GM23338 (cell line): ENCODE measurements around the gene EPB41L4A. TPM values are rescaled to one million over a fixed set of nuclear protein-coding genes. Genes with fewer than 3 reads are reported as not detected.
A peak's percentile ranks its signal among the peaks of the same experiment; 100 is the strongest.

Experiments used
- ATAC-seq: fragments of 200-7000 bp; cut with Tn5 transposase; 3 replicates; pipeline ENCODE4 v1.9.1; 2020
- DNase-seq: peaks from one replicate; pipeline ENCODE4 v3.0.0-alpha.2; 2015; ENCODE audit warnings: low spot score
- H2AFZ ChIP-seq: fragments of 200-600 bp; sonication (generic); 2 replicates; pipeline ENCODE4 v1.8.0; 2016; ENCODE audit warnings: antibody characterized with exemption, mild to moderate bottlenecking, moderate library complexity
- H3F3A ChIP-seq: fragments of 200-600 bp; sonication (generic); replicated peaks from 2 replicates; pipeline ENCODE4 v1.8.0; 2017; ENCODE audit warnings: antibody characterized with exemption, mixed run types, low read depth
- H3K27ac ChIP-seq: fragments of 200-600 bp; sonication (generic); 2 replicates; pipeline ENCODE4 v1.6.1; 2016; ENCODE audit warnings: low read depth
- H3K27me3 ChIP-seq: fragments of 200-600 bp; sonication (generic); 2 replicates; pipeline ENCODE4 v1.8.0; 2016; ENCODE audit warnings: mild to moderate bottlenecking, mixed run types, moderate library complexity; ENCODE audit not compliant: insufficient read depth
- H3K36me3 ChIP-seq: fragments of 200-600 bp; sonication (generic); 2 replicates; pipeline ENCODE4 v1.8.0; 2016; ENCODE audit warnings: mild to moderate bottlenecking; ENCODE audit not compliant: insufficient read depth
- H3K4me1 ChIP-seq: fragments of 200-600 bp; sonication (generic); 2 replicates; pipeline ENCODE4 v1.8.0; 2016; ENCODE audit warnings: mild to moderate bottlenecking, moderate library complexity; ENCODE audit not compliant: insufficient read depth
- H3K4me2 ChIP-seq: fragments of 200-600 bp; sonication (generic); 2 replicates; pipeline ENCODE4 v1.7.1; 2017; ENCODE audit warnings: mixed run types
- H3K4me3 ChIP-seq: fragments of 200-600 bp; sonication (generic); 2 replicates; pipeline ENCODE4 v1.6.1; 2016; ENCODE audit warnings: mixed run types
- H3K79me2 ChIP-seq: fragments of 200-600 bp; sonication (generic); replicated peaks from 2 replicates; pipeline ENCODE4 v1.8.0; 2017; ENCODE audit warnings: mild to moderate bottlenecking; ENCODE audit not compliant: insufficient read depth
- H3K9me2 ChIP-seq: fragments of 200-600 bp; sonication (generic); 2 replicates; pipeline ENCODE4 v1.8.0; 2017; ENCODE audit not compliant: insufficient read depth
- H4K20me1 ChIP-seq: fragments of 200-600 bp; sonication (generic); replicated peaks from 2 replicates; pipeline ENCODE4 v1.8.0; 2017; ENCODE audit warnings: mild to moderate bottlenecking; ENCODE audit not compliant: insufficient read depth
- H3K27ac Mint-ChIP-seq: 2 replicates; pipeline ENCODE4 v1.8.0; 2020; ENCODE audit warnings: inconsistent platforms, mild to moderate bottlenecking, moderate library complexity, mixed read lengths
- H3K27me3 Mint-ChIP-seq: 3 replicates; pipeline ENCODE4 v1.8.0; 2022; ENCODE audit warnings: low read depth, mild to moderate bottlenecking, moderate library complexity, mixed read lengths, inconsistent platforms; ENCODE audit not compliant: insufficient read depth, poor library complexity
- H3K36me3 Mint-ChIP-seq: 3 replicates; pipeline ENCODE4 v1.8.0; 2021; ENCODE audit warnings: low read depth, mild to moderate bottlenecking, inconsistent platforms, moderate library complexity, mixed read lengths
- H3K4me1 Mint-ChIP-seq: 3 replicates; pipeline ENCODE4 v1.8.0; 2020; ENCODE audit warnings: mild to moderate bottlenecking, inconsistent platforms, mixed read lengths
- H3K4me3 Mint-ChIP-seq: 3 replicates; pipeline ENCODE4 v1.8.0; 2021; ENCODE audit warnings: moderate library complexity, mild to moderate bottlenecking, inconsistent platforms, mixed read lengths
- H3K9me3 Mint-ChIP-seq: 3 replicates; pipeline ENCODE4 v1.8.0; 2020; ENCODE audit warnings: moderate library complexity, mild to moderate bottlenecking, inconsistent platforms, mixed read lengths
- CTCF ChIP-seq, 2 experiments: fragments of 200-600 bp in 1 of 2; sonication (generic) in 1 of 2; conservative IDR thresholded peaks; 2 replicates each; pipeline versions ENCODE4 v1.5.1 to v1.6.1; 2016 to 2017; ENCODE audit warnings: antibody characterized with exemption in 2 of 2, low read depth in 2 of 2, mild to moderate bottlenecking in 2 of 2, moderate library complexity in 1 of 2
- ETS1 ChIP-seq: IDR thresholded peaks from 2 replicates; pipeline ENCODE4 v1.6.1; 2016; ENCODE audit warnings: antibody characterized with exemption
- EZH2 ChIP-seq: fragments of 200-600 bp; sonication (generic); IDR thresholded peaks from one replicate; pipeline ENCODE4 v1.8.0; 2017; ENCODE audit warnings: antibody characterized with exemption, mild to moderate bottlenecking, low read depth; ENCODE audit not compliant: unreplicated experiment
- ZNF331 ChIP-seq: fragments of 250-450 bp; sonication (Bioruptor Pico); IDR thresholded peaks from 2 replicates; pipeline ENCODE4 v1.5.0; 2020; ENCODE audit warnings: low read depth, mild to moderate bottlenecking, moderate library complexity
- polyA plus RNA-seq: library from polyadenylated mRNA; unstranded; fragments of >200 nt; fragmentation: Nextera tagmentation; extraction: Ambion mirVana; gene quantifications from 2 replicates; pipeline ENCODE4 v1.2.1, GENCODE V29; 2016
- total RNA-seq: library from RNA; depleted of rRNA; stranded (reverse); fragments of >200 nt; shearing (Covaris generic); gene quantifications from 2 replicates; pipeline ENCODE4 v1.2.3, GENCODE V29; 2014

Gene EPB41L4A
- total and polyA plus RNA-seq, 2 experiments from 2014 or later = 5.7 to 6.0 TPM

GRCh38 chr5:112257005-112257404, 162.1 kb downstream of the EPB41L4A start:
- H3K9me2 ChIP-seq = no peaks in the 10 kb centered on the region
- no peaks in the 10 kb centered on the region for H3K79me2 ChIP-seq
- no peaks in the 10 kb centered on the region for H3K36me3 ChIP-seq
- H3K27me3 Mint-ChIP-seq = peaks cover 2% of the 10 kb centered on the region
- H3K27me3 ChIP-seq = no peaks in the 10 kb centered on the region
- no peak overlapping the region for H3K4me3 ChIP-seq
- 0 out of 2 replicates have a peak overlapping the region, but pooled peaks have one; percentile 18 for H3K27ac Mint-ChIP-seq
- DNase-seq (no peak), ATAC-seq (no peak)
- H3K4me3 Mint-ChIP-seq = no peak overlapping the region
- H2AFZ ChIP-seq = no peak overlapping the region
- no peaks in the 10 kb centered on the region for H3F3A ChIP-seq
- no peak overlapping the region for H3K27ac ChIP-seq
- peaks cover 18% of the 10 kb centered on the region; the same call in 2 of the 3 replicates for H3K4me1 Mint-ChIP-seq
- H3K4me2 ChIP-seq = peak overlapping the region; percentile 55
- H3K9me3 Mint-ChIP-seq = no peaks in the 10 kb centered on the region
- H3K4me1 ChIP-seq = peaks cover 20% of the 10 kb centered on the region; the same call in 1 of the 2 replicates
- no peaks in the 10 kb centered on the region for H3K36me3 Mint-ChIP-seq
- TF ChIP-seq CTCF (conservative IDR thresholded peaks at IDR 0.05; ENCODE audit: low read depth in 2 of 2) (peak in 1 of 2 experiments; percentile 24; a peak in 1 of 4 replicates), ETS1 (no peak), ZNF331 (no peak)
- H4K20me1 ChIP-seq = no peaks in the 10 kb centered on the region

- no peak for DNase-seq
- H4K20me1 ChIP-seq = no peaks in the 10 kb centered on the region
- H3K9me3 Mint-ChIP-seq = no peaks in the 10 kb centered on the region
- H3K4me3 Mint-ChIP-seq = no peak overlapping the region
- H3K4me1 ChIP-seq = peaks cover 20% of the 10 kb centered on the region; the same call in 1 of the 2 replicates
- no peaks in the 10 kb centered on the region for H3K36me3 ChIP-seq
- H3K79me2 ChIP-seq = no peaks in the 10 kb centered on the region
- no peak overlapping the region for H3K4me3 ChIP-seq
- H3K4me1 Mint-ChIP-seq = peaks cover 18% of the 10 kb centered on the region; the same call in 2 of the 3 replicates
- H3K27ac Mint-ChIP-seq = no peak overlapping the region
- no peak overlapping the region for H2AFZ ChIP-seq
- no peaks in the 10 kb centered on the region for H3K27me3 ChIP-seq
- H3K36me3 Mint-ChIP-seq = no peaks in the 10 kb centered on the region
- no peak overlapping the region for H3K4me2 ChIP-seq
- ATAC-seq = no peak
- H3K27ac ChIP-seq = no peak overlapping the region
- TF ChIP-seq ETS1 = no peak
- TF ChIP-seq EZH2 = no peak
- no peaks in the 10 kb centered on the region for H3K27me3 Mint-ChIP-seq
- no peaks in the 10 kb centered on the region for H3F3A ChIP-seq
- H3K9me2 ChIP-seq = 0 out of 2 replicates have a peak, but pooled peaks cover 4% of the 10 kb centered on the region
Measured at GRCh38 chr5:112254303-112254702, 164.8 kb downstream of the EPB41L4A start.
